ENCODE results near the gene NOL7. TPM values are rescaled to one million over a fixed set of nuclear protein-coding genes. Genes with fewer than 3 reads are reported as not detected.

NOL7 gene
- total and polyA plus RNA-seq, 2 donors from 2014 or later, result 65.1 to 71.5 TPM

GRCh38 chr6:13666194-13667105 lies 51.3 kb downstream of the NOL7 start:
- TF ChIP-seq CTCF (IDR thresholded peaks at IDR 0.05; ENCODE audit: borderline replicate concordance, extremely low read depth, insufficient read depth), result no peak
- intact Hi-C loops (cut with DNase I), result no loop called here
- H3K4me1 ChIP-seq (ENCODE audit: control insufficient read depth in 2 of 3, insufficient read depth in 2 of 3, low read depth in 1 of 3, low read length in 3 of 3), result no peaks in the 10 kb centered on the region

GRCh38 chr6:13667655-13668054 lies 52.5 kb downstream of the NOL7 start:
- FAIRE-seq (no peak), DNase-seq (no peak)
- TF ChIP-seq CTCF (IDR thresholded peaks at IDR 0.05; ENCODE audit: borderline replicate concordance, extremely low read depth, insufficient read depth), result no peak
- Histone ChIP-seq H3K27ac (ENCODE audit: low read depth in 2 of 2, low read length in 2 of 2) (no peak overlapping the region), H3K36me3 (ENCODE audit: control insufficient read depth in 2 of 3, insufficient read depth in 3 of 3, low read length in 3 of 3) (no peaks in the 10 kb centered on the region), H3K4me1 (ENCODE audit: control insufficient read depth in 2 of 3, insufficient read depth in 2 of 3, low read depth in 1 of 3, low read length in 3 of 3) (no peaks in the 10 kb centered on the region), H3K4me3 (ENCODE audit: low read length in 3 of 3) (no peak overlapping the region), H3K27me3 (ENCODE audit: control insufficient read depth, insufficient read depth, low read length) (no peaks in the 10 kb centered on the region), H3K9ac (ENCODE audit: low read length in 3 of 3) (no peak overlapping the region), H3K9me3 (ENCODE audit: control insufficient read depth in 2 of 3, insufficient read depth in 1 of 3, low read length in 3 of 3) (no peaks in the 10 kb centered on the region)
- intact Hi-C loops (cut with DNase I), result no loop called here

More at GRCh38 chr6:13666194-13667105, 51.3 kb downstream of the NOL7 start:
- Histone ChIP-seq H3K27me3 (ENCODE audit: control insufficient read depth, insufficient read depth, low read length) (no peaks in the 10 kb centered on the region), H3K9me3 (ENCODE audit: control insufficient read depth in 2 of 3, insufficient read depth in 1 of 3, low read length in 3 of 3) (no peaks in the 10 kb centered on the region), H3K4me3 (ENCODE audit: low read length in 3 of 3) (no peak overlapping the region), H3K9ac (ENCODE audit: low read length in 3 of 3) (no peak overlapping the region), H3K27ac (ENCODE audit: low read depth in 2 of 2, low read length in 2 of 2) (no peak overlapping the region), H3K36me3 (ENCODE audit: control insufficient read depth in 2 of 3, insufficient read depth in 3 of 3, low read length in 3 of 3) (no peaks in the 10 kb centered on the region)
- FAIRE-seq (no peak), DNase-seq (no peak)

GRCh38 chr6:13668291-13668928 lies 53.3 kb downstream of the NOL7 start:
- no peak for TF ChIP-seq CTCF (IDR thresholded peaks at IDR 0.05; ENCODE audit: borderline replicate concordance, extremely low read depth, insufficient read depth)
- no peaks in the 10 kb centered on the region for H3K4me1 ChIP-seq (ENCODE audit: control insufficient read depth in 2 of 3, insufficient read depth in 2 of 3, low read depth in 1 of 3, low read length in 3 of 3)
- H3K27me3 ChIP-seq (ENCODE audit: control insufficient read depth, insufficient read depth, low read length), result no peaks in the 10 kb centered on the region
- DNase-seq, result no peak
- H3K9me3 ChIP-seq (ENCODE audit: control insufficient read depth in 2 of 3, insufficient read depth in 1 of 3, low read length in 3 of 3), result no peaks in the 10 kb centered on the region
- intact Hi-C loops (cut with DNase I), result no loop called here
- no peak overlapping the region for H3K27ac ChIP-seq (ENCODE audit: low read depth in 2 of 2, low read length in 2 of 2)
- no peaks in the 10 kb centered on the region for H3K36me3 ChIP-seq (ENCODE audit: control insufficient read depth in 2 of 3, insufficient read depth in 3 of 3, low read length in 3 of 3)
- no peak overlapping the region for H3K4me3 ChIP-seq (ENCODE audit: low read length in 3 of 3)
- H3K9ac ChIP-seq (ENCODE audit: low read length in 3 of 3), result no peak overlapping the region
- no peak for FAIRE-seq
